Right ventricle myocardium superior (tissue), 1 donor: ENCODE results near the gene PLEKHM1. TPM values are rescaled to one million over a fixed set of nuclear protein-coding genes. Genes with fewer than 3 reads are reported as not detected.

Experiments
- ATAC-seq: fragments of 200-7000 bp; cut with Tn5 transposase; one replicate; pipeline ENCODE4 v1.9.1; 2020; ENCODE audit warnings: mild to moderate bottlenecking; ENCODE audit not compliant: poor library complexity
- DNase-seq: peaks from one replicate; pipeline ENCODE4 v3.0.0-alpha.2; 2020
- intact Hi-C: fragments of 100-400 bp; cut with DNase I; formaldehyde crosslinking; loops from one replicate; pipeline ENCODE4 v1.11.2; 2022
- total RNA-seq: library from RNA; stranded (reverse); fragmentation: NEBNext Ultra II Directional; extraction: Animal tissue kit (Norgen Biotek cat#: 25700); gene quantifications from one replicate; pipeline ENCODE4 v1.2.1, GENCODE V29; 2021
- donor health status: DM: no; HTN: yes; CAD: no; lungs with severe emphysema.

PLEKHM1 gene
- total RNA-seq, 1 donor from 2014 or later: 23.2 TPM

DNA sequence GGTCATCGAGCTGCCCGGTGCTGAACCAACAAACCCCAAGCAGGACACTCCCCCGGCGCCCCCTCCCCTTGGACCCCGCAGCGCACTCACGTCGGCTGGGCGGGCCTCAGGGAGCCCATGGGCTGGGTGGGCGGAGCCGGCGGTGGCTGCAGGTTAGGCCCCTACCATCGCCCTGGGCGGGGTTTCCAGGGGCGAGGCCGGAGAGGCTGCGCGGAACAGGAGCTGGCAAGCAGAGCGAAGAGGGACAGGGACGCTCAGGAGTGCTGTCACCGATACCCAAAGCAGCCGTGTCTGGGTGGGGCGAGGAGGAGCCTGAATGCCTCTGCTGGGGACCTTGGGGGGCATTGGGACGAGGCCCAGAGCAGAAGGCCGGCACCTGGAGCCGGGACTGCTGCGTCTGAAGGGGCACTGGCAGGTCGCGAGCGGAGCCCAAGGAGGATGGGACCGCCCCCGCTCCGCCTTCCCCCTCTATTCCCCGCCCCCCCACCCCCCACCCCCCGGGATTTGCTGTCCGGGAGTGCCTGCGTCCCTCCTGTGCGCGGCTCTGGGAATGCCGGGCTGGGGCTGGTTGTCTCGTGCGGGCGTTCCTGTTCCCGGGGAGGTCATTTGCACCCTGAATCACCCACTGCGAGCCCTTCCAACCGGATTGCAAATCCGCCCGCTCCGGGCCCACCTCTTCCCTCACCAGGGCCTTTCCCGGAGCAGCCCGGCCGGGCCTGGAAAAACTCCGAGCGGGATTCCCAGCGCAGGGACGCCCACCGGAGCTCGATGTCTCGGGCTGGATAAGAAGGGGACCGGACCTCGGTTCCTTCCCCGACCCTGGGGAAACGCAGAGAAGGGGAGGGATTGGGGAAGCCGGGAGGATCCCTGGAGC lies 58.8 kb downstream of the PLEKHM1 start:
- intact Hi-C loops: no loop called here
- DNase-seq (peak; percentile 83), ATAC-seq (peak; percentile 39)

DNA sequence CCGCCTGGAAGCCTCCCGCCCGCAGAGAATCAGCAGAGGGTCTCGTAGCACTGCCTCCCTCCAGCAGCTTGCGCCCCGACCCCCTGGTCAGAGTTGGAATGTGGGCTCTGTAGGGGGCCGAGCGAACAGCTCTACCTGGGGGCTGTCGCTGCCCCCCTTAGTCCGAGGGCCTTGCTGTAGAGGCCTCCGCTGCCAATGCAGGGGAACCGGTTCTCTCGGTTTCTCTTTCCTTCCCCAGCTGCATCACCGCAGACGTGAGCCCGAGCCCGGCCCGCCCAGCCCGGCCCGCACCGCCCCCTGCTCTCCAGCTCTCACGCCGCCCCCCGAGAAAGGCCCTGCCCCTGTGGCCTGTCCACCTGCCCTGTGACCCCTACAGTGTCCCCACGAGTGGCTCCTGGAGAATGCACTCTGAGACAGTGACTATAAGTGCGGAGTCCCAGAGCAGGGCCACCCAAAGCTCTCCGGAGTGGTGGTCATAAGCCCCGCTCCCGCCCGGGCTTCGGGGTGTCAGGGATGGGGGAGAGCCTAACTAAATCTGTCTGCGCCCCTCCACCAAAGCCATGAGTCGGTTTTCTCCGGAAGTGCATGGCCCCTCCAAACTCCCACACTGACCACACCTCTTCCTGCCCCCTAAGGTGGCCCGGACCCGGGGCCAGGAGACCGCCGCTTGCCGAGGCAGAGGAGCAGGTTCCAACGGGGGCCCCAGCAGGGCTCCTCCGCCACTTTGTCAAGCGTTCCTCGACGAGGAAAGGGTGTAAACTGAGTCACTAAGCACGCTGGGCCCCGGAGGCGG lies 59.6 kb downstream of the PLEKHM1 start:
- intact Hi-C loops: no loop called here
- ATAC-seq (no peak), DNase-seq (peak; percentile 44)

DNA sequence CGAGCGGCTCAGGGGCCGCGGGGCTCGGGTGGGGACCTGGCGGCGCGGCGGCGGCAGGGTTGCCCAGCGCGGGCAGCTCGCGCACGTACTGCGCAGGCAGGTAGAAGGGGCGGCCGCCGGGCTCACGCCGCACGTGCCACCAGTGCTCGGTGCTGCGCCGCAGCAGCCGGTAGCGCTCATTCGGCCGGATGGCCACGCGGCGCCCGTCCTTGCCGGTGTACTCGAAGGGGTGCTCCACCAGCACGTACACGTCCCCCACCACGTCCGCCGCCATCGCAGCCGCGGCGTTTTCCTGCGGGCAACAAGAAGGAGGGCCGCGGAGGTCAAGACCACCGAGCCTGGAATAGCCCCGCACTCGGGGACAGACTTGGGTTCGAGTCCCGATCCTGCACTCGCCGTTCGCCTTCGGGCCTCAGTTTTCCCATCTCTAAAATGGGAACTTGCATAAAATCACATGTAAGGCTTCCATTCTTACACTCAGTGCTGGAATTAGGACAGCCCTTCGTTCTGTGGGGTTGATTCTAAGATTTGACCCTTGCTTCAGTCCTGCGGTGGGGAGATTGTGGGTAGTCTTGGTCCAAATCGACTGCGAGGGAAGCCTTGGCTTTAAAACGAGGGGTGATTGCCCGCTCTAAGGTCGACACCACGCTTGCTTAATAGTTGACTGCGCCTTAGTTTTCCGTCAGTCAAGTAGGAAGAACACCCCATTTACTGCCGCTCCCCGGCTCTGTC lies 60.3 kb downstream of the PLEKHM1 start:
- ATAC-seq: no peak
- peak; percentile 42 for DNase-seq
- intact Hi-C loops: no loop called here

DNA sequence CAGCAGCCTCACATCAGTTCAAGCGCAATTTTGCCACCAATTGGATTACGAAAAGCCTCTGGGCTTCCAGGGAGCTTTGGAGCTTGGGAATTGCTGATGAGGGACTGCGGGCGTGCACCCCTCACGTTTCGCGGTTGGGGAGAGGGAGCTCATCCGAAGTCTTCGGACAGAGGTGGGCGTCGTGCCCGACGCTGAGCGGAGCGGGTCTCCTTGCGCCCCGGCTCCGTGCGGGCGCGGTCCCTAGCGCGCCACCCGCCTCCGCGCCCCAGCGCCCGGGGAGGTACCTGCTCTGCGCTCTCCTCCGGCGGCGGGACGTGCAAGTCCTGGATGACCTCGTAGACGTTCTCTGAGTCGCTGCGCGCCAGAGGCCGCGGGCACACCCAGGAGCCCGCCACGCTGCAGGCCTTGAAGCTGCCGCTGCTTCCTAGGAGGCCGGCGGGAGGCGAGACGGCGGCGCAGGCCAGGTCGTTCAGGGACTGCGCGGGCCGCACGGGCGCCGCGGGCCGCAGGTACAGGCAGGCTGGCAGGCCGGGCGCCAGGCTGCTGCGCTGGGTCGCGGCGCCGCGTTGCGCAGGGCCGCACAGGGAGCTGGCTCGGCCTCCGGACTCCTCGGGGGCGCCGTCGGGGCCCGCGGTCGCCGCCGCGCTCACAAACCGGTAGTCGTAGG lies 61.0 kb downstream of the PLEKHM1 start:
- no peak for ATAC-seq
- intact Hi-C loops: no loop called here
- peak; percentile 40 for DNase-seq

DNA sequence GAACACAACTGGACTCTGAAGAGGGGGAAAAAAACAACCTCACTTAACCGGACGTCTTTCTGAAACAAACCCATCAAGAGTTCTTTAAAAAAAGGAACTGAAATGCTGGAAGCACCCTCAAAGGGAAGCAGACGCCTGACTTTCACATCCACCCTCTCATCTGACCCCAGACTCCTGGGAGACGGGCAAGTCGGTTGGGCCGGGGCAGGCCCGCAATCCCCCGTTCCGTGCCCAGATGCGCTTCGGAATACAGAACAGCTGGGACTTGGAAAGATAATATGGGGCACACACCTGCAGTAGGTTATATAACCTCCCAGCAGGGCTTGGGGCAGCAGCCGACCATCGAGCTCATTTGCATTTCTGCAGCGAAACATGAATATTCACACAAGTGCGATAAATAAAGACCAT lies 61.6 kb downstream of the PLEKHM1 start:
- DNase-seq (peak; percentile 43), ATAC-seq (no peak)

DNA sequence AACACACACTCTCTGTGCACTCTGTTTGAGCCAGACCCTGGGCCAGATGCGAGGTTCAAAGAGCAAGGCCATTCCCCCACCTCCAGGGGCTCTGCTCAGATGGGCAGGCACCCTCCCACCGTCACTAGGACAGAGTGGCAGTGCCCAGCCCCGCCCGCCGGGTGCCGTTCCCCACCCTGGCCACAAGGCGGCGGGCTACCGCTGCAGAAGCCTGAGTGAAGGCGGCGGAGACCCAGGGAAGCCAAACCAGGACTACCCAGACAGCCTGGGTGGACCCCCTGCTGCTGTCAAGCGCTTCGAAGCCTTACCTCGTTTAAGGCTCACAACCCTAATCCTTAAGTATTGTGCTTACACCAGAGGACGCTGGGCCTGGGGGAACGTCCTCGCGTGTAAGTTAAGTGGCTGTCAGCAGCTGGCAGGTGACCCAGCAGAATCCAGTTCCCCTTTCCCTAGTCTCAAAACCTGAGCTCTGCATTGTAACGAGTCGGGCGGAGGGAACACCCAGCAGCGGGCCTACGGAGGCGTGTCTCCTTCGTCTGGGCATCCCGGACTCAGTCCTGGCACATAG lies 62.4 kb downstream of the PLEKHM1 start:
- DNase-seq: peak; percentile 87
- peak; percentile 64 for ATAC-seq
- intact Hi-C loops: no loop called here

More for the DNA sequence above, 61.6 kb downstream of the PLEKHM1 start:
- intact Hi-C loops: no loop called here

DNA sequence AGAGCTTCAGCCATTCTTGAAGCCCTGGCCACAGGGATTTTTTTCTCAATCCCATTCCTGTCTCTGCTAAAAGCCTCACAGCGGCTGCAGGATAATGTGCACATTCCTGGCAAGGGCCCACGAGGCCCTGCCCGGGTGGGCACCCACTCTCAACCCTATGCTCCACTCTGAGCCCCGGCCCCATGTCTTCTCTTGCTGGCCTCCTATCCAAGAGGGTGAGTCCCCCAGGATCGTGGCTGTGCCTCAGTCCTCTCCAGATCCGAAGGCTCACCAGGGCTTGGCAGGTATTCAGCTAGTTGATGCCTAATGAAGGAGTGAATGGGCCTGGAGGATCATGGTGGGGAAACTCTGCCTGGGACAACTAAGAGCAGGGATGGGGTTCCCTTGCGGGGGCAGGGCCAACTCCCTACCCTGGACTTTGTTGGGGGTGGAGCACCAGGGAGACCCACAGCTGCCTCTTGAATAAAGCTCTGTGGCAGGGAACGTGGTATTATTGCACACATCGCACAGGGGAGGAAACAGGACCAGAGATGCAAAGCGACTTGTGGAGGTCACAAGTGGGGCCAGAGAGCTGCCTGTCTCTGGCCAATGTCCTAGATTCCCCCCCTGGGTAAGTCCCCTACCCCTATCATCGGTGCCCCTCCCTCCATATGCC lies 63.2 kb downstream of the PLEKHM1 start:
- DNase-seq (peak; percentile 27), ATAC-seq (no peak)
- intact Hi-C loops: no loop called here

DNA sequence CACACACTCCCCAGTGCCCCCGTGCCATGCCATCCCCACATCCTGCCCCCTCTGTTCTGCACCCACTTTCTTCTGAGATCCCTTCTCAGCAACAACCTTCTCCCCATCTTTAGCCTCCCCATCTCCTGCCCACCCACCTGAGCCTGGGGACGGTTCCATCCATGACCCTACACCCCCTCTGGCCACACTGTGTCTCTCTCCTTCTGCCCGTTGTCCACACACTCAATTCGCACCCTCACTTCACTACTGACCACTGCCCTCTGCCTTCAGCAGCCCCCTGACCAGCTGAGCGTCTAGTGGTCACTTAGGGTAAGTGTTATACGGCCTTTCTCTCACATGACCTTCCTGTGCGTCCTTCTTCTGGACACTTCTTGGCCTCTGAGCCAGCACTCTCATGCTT lies 64.0 kb downstream of the PLEKHM1 start:
- ATAC-seq (no peak), DNase-seq (peak; percentile 5)
- intact Hi-C loops: no loop called here

DNA sequence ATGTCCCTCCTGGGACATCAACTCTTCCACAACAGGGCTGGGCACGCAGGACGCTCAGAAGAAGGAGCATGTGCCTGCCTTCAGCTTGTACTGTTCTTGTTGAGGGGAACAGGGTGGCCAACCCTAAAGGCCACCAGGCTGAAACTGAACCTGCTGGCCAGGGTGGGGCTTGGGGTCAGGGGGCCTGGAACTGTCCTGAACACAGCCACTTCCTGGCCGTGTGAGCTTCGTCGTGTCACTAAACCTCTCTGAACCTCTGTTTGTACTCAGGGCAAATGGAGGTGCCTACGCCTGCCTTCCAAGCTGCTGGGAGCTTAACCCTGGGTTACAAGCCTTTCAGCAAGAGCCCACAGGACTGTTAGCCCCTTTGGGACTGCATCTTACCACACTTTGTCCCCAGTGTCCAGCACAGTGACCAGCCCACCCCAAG lies 64.5 kb downstream of the PLEKHM1 start:
- DNase-seq (no peak), ATAC-seq (no peak)
- intact Hi-C loops: no loop called here

DNA sequence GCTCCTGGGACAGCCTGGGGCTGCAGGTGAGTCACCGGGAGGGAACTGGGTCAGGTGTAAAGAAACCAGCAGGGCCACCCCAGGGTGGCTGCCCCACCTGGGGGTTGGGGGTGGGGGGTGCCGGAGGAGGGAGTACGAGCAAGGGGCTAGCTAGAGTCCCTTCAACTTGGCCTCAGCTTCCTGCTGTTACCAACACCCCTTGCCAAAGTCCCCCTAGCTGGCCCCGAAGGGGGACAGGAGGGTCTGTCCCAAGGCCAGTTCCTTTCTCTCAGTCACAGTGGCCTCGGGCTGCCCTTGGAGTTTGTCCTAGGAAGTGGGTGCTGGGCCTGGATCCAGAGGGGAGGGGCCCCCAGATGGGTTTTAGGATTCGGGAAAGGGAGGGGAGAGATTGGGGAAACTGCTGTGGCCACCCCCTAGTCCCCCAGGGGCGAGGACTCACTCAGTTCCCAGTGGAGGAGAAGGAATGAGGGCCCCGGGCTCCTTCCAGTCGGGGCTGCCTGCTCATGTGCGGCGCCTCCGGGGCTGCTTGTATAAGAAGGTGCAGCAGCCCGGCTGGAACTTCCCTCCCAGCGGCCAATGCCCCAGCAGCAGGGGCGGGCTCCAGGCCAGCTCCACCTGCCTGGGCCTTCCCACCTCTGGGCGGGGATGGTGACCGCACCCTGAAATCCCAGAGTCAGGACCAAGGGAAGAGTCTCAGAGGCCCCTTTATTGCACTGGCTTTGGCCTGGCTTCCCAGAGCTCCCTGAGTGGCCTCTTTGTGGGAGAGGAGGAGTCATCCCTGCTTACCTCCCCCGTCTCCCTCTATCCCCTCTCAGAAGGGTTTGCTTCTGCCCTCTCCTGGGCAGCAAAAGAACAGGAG lies 65.2 kb downstream of the PLEKHM1 start:
- DNase-seq: peak; percentile 76
- intact Hi-C loops: no loop called here
- ATAC-seq: peak; percentile 79

DNA sequence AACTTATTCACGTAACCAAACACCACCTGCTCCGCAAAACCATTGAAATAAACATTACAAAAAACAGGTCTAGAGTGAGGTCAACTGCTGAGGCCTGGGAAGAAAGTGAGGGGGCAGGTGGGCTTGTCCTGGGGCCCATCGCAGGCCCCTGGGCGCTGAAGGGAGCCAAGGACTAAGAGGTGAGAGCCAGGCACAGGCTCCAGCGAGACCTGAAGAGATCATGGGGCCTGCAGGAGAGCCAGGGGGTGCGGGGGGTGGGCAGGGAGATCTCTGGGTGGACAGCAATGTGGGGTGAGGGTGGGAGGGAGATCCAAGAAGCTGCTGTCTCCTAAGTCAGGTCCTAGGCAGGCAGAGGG lies 65.8 kb downstream of the PLEKHM1 start:
- peak; percentile 2 for ATAC-seq
- no peak for DNase-seq
- intact Hi-C loops: no loop called here

DNA sequence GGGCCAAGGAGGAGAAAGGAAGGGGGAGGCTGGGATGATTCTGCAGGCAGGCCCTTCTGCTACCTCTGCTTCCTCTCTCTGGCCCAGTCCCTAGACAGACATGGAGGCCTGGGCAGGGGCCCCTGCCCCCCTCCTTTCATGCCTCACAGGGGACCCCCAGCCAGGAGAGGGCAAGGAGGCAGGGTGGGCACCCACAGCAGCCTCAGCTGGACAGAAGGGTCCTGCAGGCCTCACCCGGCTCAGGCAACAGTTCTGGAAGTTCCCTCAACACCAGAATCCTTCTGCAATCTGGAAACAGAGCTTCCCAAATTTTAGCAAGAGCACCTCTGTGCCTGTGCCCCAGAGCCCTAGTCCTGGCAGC lies 66.6 kb downstream of the PLEKHM1 start:
- DNase-seq: no peak
- ATAC-seq: no peak
- intact Hi-C loops: no loop called here

DNA sequence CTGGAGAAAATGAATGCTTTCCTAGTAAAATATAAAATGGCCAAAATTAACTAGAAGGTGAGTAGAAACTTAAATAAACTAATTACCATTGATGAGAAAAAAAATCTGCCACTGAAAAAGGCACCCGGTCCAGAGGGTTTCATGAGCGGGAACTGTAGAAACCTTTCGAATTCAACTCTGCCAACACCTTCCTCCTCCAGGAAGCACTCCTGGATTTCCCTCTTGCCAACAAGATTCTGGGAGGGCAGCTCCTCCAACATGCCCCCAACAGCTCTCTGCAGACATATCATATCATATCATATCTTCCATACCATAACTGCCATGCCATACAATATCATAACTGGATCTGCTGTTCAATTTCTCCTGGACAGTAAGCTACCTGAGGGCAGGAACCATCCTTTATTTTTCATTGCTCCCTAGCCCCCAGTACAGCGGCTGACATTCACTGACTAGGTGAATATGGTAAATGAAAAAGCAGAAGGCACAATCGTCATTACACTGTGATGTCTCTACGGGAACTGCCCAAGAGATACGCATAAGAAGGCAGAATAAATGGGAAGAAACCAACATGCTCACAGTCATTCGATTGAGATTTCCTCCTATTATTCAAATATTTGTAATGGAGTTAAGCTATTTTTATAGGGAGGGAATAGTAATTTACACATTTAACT lies 67.1 kb downstream of the PLEKHM1 start:
- intact Hi-C loops: no loop called here
- DNase-seq (no peak), ATAC-seq (no peak)

DNA sequence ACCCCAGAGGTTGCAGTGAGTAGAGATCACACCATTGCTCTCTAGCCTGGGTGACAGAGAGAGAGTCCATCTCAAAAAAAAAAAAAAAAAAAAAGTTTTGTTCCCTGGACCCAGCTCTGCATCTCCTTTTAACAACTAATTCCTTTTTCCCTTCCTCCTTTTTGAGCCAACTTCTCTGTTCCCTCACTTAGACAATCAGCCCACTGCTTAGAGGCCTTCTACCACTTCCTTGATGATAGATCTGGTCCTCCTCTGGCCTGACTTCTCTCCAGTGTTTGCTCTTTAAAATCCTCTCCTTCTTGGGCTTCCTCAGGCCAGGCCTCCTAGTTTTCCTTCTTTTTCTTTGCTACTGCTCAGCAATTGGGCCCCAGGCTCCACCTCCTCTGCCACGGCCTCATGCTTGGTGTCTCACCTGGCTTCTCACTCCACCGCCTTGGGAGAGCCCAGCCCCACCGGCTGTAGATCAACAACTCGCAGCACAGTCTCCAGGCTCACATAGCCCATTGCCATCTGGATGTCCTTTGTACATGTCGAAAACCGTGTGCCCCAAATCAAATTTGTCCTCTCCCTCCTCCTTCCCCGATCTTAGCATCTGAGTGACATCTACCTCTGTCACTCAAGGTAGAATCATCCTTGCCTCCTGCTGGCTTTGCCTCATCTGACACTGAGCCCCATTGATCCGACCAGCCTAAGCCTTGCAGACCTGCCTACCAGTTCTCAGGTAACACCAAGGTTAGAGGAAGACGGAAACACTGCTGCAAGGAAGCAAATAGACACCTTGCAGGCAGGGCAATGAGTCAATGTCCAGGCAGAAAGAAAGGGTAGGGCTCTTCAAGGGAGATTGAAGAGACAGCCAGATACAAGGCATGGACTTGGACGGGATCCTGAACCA lies 75.3 kb downstream of the PLEKHM1 start:
- DNase-seq (peak; percentile 38), ATAC-seq (no peak)
- intact Hi-C loops: no loop called here

DNA sequence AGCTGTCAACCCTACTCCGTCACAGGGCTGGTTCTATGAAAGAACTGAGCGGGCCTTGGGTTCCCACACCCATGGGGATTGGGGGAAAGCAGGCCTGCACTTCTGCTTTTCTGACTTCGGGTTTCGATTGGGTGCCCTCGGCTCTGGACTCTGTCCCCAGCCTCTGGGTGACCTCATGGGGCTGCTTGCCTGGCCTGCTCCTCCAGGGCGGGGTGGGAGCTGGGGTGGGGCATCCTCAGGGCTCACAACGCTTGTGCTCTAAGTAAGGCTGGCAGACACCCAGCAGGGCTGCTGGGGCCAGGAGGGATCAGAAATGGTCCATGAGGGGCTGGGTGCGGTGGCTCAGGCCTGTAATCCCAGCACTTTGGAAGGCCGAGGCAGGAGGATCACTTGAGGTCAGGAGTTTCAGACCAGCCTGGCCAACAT lies 77.0 kb downstream of the PLEKHM1 start:
- peak; percentile 80 for DNase-seq
- intact Hi-C loops: no loop called here
- ATAC-seq: peak; percentile 26
